Upper lobe of right lung (tissue), 1 donor: ENCODE data around the gene GABRP. TPM values are rescaled to one million over a fixed set of nuclear protein-coding genes. Genes with fewer than 3 reads are reported as not detected.
A peak's percentile ranks its signal among the peaks of the same experiment; 100 is the strongest.

Experiments
- ATAC-seq: fragments of 200-7000 bp; cut with Tn5 transposase; one replicate; pipeline ENCODE4 v1.9.1; 2020; ENCODE audit warnings: mild to moderate bottlenecking, moderate library complexity
- DNase-seq: peaks from one replicate; pipeline ENCODE4 v3.0.0-alpha.2; 2020
- H3K27ac ChIP-seq: fragments of 200-600 bp; one replicate; pipeline ENCODE4 v1.8.0; 2022
- H3K27me3 ChIP-seq: fragments of 200-600 bp; one replicate; pipeline ENCODE4 v1.8.0; 2022; ENCODE audit warnings: mild to moderate bottlenecking
- H3K36me3 ChIP-seq: fragments of 200-600 bp; one replicate; pipeline ENCODE4 v1.8.0; 2022
- H3K4me1 ChIP-seq: fragments of 200-600 bp; one replicate; pipeline ENCODE4 v1.8.0; 2022
- H3K4me3 ChIP-seq: fragments of 200-600 bp; one replicate; pipeline ENCODE4 v1.8.0; 2022; ENCODE audit warnings: mild to moderate bottlenecking
- H3K9me3 ChIP-seq: fragments of 200-600 bp; one replicate; pipeline ENCODE4 v1.8.0; 2022
- intact Hi-C: fragments of 100-400 bp; cut with DNase I; formaldehyde crosslinking; loops from one replicate; pipeline ENCODE4 v1.11.0; 2022
- total RNA-seq: library from RNA; stranded (reverse); fragmentation: NEBNext Ultra II Directional; extraction: Animal tissue kit (Norgen Biotek cat#: 25700); gene quantifications from one replicate; pipeline ENCODE4 v1.2.1, GENCODE V29; 2021
- TF ChIP-seq, protein P1 (sequence below): fragments of 200-600 bp; IDR thresholded peaks from one replicate; pipeline ENCODE4 v1.8.0; 2022; ENCODE audit warnings: antibody characterized with exemption
- donor health status: DM: no; HTN: yes; CAD: no; lungs with severe emphysema.

Gene GABRP
- total RNA-seq, 1 donor from 2014 or later: not detected

DNA sequence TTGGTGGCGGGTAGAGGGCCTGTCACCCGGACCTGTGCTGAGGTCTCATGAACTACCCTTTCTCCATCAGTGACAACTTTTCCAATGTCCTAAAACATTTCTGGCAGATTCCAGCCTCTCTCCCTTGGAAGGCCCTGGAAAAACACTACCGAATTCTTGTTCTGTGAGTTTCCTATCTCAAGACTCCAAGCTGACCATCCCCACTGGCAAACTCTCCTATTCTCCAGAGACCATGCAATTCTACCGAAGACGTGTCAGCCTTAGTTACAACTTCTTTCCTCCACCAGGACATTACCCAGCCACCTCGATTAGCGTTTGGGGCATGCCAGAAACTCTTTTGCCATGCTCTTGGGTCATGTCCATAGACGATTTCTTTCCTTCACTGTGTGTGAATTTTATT, 26.8 kb upstream of the GABRP start:
- Histone ChIP-seq H3K9me3 (no peaks in the 10 kb centered on the region), H3K4me3 (no peak overlapping the region), H3K27ac (peak overlapping the region; percentile 43), H3K36me3 (no peaks in the 10 kb centered on the region), H3K4me1 (peaks cover 21% of the 10 kb centered on the region), H3K27me3 (peaks cover 2% of the 10 kb centered on the region)
- intact Hi-C loops: no loop called here
- no peak for DNase-seq
- TF ChIP-seq, protein P1, sequence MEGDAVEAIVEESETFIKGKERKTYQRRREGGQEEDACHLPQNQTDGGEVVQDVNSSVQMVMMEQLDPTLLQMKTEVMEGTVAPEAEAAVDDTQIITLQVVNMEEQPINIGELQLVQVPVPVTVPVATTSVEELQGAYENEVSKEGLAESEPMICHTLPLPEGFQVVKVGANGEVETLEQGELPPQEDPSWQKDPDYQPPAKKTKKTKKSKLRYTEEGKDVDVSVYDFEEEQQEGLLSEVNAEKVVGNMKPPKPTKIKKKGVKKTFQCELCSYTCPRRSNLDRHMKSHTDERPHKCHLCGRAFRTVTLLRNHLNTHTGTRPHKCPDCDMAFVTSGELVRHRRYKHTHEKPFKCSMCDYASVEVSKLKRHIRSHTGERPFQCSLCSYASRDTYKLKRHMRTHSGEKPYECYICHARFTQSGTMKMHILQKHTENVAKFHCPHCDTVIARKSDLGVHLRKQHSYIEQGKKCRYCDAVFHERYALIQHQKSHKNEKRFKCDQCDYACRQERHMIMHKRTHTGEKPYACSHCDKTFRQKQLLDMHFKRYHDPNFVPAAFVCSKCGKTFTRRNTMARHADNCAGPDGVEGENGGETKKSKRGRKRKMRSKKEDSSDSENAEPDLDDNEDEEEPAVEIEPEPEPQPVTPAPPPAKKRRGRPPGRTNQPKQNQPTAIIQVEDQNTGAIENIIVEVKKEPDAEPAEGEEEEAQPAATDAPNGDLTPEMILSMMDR: no peak
- no peak for ATAC-seq

DNA sequence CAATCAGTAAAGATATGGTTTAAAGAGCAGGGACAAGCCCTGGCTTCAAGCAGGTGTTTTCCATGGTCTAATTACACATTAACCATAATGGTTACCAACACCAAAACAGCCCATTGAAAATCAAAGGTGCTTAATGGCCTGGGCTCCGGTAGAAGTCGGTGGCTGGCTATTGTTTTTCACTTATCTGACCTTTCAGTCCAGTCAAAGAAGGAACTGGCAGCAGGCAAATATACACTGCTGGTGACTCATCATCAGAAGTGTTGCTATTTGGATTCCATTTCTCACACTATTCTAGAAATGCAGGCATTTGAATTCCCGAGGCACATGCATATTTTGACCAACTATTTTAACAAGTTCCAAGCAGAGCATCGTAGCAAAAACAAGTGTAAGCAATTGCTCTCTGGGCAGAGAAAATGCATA, 26.3 kb upstream of the GABRP start:
- H3K27ac ChIP-seq: peak overlapping the region; percentile 43
- no peak for DNase-seq
- no peaks in the 10 kb centered on the region for H3K27me3 ChIP-seq
- no peaks in the 10 kb centered on the region for H3K36me3 ChIP-seq
- peaks cover 18% of the 10 kb centered on the region for H3K4me1 ChIP-seq
- peak; percentile 58 for ATAC-seq
- no peaks in the 10 kb centered on the region for H3K9me3 ChIP-seq
- TF ChIP-seq, protein P1: no peak
- intact Hi-C loops: no loop called here
- no peak overlapping the region for H3K4me3 ChIP-seq

DNA sequence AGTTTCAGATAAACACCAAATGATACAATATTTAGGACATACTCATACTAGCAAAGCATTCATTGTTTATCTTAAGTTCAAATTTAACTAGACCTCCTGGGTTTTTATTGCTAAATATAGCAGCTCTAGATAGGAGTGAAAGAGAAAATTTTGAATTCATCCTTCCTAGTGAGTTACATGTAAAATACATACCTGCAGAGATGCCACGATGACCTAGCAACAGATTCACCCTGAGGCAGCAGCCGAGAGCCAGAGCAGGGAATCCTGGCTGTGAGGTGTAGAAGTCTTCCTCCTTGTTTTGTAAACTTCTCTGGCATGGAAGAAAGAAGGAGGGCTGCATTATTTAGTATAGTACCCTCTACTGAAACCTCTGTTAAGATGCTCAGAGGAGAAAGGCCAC, 25.9 kb upstream of the GABRP start:
- TF ChIP-seq, protein P1: no peak
- H3K36me3 ChIP-seq: no peaks in the 10 kb centered on the region
- H3K4me1 ChIP-seq: peaks cover 15% of the 10 kb centered on the region
- H3K4me3 ChIP-seq: no peak overlapping the region
- DNase-seq (no peak), ATAC-seq (no peak)
- intact Hi-C loops: no loop called here
- no peaks in the 10 kb centered on the region for H3K27me3 ChIP-seq
- no peak overlapping the region for H3K27ac ChIP-seq
- H3K9me3 ChIP-seq: no peaks in the 10 kb centered on the region

DNA sequence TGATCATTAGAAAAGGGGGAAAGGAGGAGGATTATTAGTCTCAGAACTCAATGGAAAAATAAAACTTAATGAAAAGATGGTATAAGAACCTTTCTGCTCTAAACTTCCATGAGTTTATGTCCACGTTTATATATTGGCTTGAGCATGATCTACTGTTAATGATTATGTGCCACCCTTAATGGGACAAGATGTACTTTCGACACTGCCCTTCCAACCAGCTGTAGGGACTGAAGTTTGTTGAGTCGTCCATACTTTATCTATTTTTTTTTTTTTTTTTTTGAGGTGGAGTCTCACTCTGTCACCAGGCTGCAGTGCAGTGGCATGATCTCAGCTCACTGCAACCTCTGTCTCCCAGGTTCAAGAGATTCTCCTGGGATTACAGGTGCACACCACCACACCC, 25.0 kb upstream of the GABRP start:
- DNase-seq: no peak
- H3K9me3 ChIP-seq: no peaks in the 10 kb centered on the region
- H3K27ac ChIP-seq: no peak overlapping the region
- H3K4me3 ChIP-seq: no peak overlapping the region
- intact Hi-C loops: no loop called here
- TF ChIP-seq, protein P1: no peak
- H3K4me1 ChIP-seq: peaks cover 15% of the 10 kb centered on the region
- no peaks in the 10 kb centered on the region for H3K27me3 ChIP-seq
- no peak for ATAC-seq
- no peaks in the 10 kb centered on the region for H3K36me3 ChIP-seq

DNA sequence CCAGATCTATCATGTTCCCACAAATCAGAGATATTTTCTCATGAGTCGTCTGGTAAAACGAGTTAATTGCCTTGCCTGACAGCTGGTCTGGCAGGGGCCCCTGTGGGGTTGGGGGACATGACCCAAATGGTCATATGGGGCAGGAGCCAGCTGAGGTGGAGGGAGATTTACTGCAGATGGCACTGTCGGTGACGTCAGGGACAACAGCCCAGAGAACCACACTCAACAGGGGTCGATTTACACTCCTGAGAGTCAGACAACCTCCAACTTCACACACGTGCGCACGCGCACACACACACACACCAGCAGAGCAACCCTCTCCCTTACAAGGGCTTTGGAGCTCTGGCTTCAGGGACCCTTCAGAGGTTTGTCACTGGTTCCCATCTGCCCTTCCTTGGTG, 23.4 kb upstream of the GABRP start:
- Histone ChIP-seq H3K9me3 (no peaks in the 10 kb centered on the region), H3K36me3 (no peaks in the 10 kb centered on the region), H3K4me3 (no peak overlapping the region), H3K27me3 (no peaks in the 10 kb centered on the region), H3K4me1 (peaks cover 15% of the 10 kb centered on the region), H3K27ac (no peak overlapping the region)
- TF ChIP-seq, protein P1: no peak
- no peak for ATAC-seq
- intact Hi-C loops: no loop called here
- no peak for DNase-seq

DNA sequence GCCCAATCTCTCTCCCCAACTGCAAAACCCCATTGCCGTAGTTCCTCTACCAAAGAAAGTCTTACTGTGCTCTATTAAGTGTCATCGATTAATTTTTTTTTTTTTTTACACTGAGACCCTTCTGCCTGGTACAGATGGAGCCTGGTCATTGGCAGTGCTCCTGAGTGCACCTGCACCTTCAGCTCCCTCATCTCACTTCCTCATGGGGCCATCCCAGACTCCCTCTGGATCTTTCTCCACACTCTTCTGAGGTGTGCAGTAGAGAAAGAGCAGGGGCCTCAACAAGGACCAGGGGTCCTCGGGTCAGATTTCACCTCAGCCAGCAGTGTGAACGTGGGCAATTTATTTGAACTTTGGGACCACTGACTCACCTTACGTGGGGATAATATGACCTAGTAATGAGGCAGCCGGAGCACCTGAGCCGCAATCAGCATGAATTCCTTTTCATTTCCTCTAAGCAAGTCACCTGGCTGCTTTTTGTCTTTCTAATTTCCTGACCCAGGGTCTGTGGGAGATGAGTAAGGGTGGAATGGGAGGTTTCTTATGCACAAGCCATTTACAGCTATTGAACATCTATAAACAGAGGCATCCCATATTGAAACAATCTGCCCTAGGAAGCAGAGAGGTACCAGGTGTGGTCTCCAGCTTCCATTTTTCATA, 22.3 kb upstream of the GABRP start:
- Histone ChIP-seq H3K27me3 (no peaks in the 10 kb centered on the region), H3K36me3 (no peaks in the 10 kb centered on the region), H3K27ac (no peak overlapping the region), H3K4me1 (peaks cover 15% of the 10 kb centered on the region), H3K4me3 (no peak overlapping the region), H3K9me3 (no peaks in the 10 kb centered on the region)
- no peak for ATAC-seq
- TF ChIP-seq, protein P1: no peak
- DNase-seq: no peak
- intact Hi-C loops: no loop called here
